PC-9 (cell line): ENCODE data around the gene RNF5.

Experiments
- CTCF ChIP-seq: fragments of 200-600 bp; sonication (generic); conservative IDR thresholded peaks from 2 replicates; pipeline ENCODE4 v1.6.1; 2017; ENCODE audit warnings: mixed run types, antibody characterized with exemption, mild to moderate bottlenecking, moderate library complexity
- EZH2 ChIP-seq: fragments of 200-600 bp; sonication (generic); IDR thresholded peaks from 2 replicates; pipeline ENCODE4 v1.8.0; 2017; ENCODE audit warnings: antibody characterized with exemption, low read depth

- TF ChIP-seq CTCF (no peak), EZH2 (no peak)
Observed at GRCh38 chr6:32166411-32167061, 11.7 kb upstream of the RNF5 start.
